Activated gamma-delta T cell treated with anti-CD3 and anti-CD28 coated beads, Interleukin-2, amount 50 U/mL, for 16 hours (primary cell): ENCODE measurements around the gene FOXO3.

Source experiments
- DNase-seq: peaks from one replicate; pipeline ENCODE4 v3.0.0-alpha.2; 2020; ENCODE audit warnings: low read depth

The FOXO3 gene

GRCh38 chr6:108597572-108598304 is 37.0 kb downstream of the FOXO3 start:
- DNase-seq, result no peak

- DNase-seq, result no peak
Observed at GRCh38 chr6:108598305-108598863, 37.7 kb downstream of the FOXO3 start.

GRCh38 chr6:108604156-108604555 is 43.4 kb downstream of the FOXO3 start:
- DNase-seq, result no peak

GRCh38 chr6:108606250-108606690 is 45.6 kb downstream of the FOXO3 start:
- no peak for DNase-seq

- DNase-seq, result no peak
Observed at GRCh38 chr6:108608453-108609275, 47.9 kb downstream of the FOXO3 start.

GRCh38 chr6:108609276-108609769 is 48.6 kb downstream of the FOXO3 start:
- DNase-seq, result no peak

GRCh38 chr6:108610270-108610839 is 49.6 kb downstream of the FOXO3 start:
- DNase-seq, result no peak

GRCh38 chr6:108610957-108611586 is 50.4 kb downstream of the FOXO3 start:
- DNase-seq, result no peak

GRCh38 chr6:108612852-108613251 is 52.1 kb downstream of the FOXO3 start:
- DNase-seq, result no peak

- no peak for DNase-seq
Observed at GRCh38 chr6:108616544-108616943, 55.8 kb downstream of the FOXO3 start.

GRCh38 chr6:108616973-108617372 is 56.3 kb downstream of the FOXO3 start:
- DNase-seq, result no peak

- DNase-seq, result no peak
Observed at GRCh38 chr6:108618623-108619152, 58.0 kb downstream of the FOXO3 start.

GRCh38 chr6:108619431-108620197 is 58.9 kb downstream of the FOXO3 start:
- DNase-seq, result no peak

- no peak for DNase-seq
Observed at GRCh38 chr6:108621117-108621516, 60.4 kb downstream of the FOXO3 start.

- no peak for DNase-seq
Observed at GRCh38 chr6:108622641-108623298, 62.1 kb downstream of the FOXO3 start.

GRCh38 chr6:108623995-108624394 is 63.3 kb downstream of the FOXO3 start:
- DNase-seq, result no peak

- DNase-seq, result no peak
Observed at GRCh38 chr6:108625581-108625980, 64.9 kb downstream of the FOXO3 start.

- no peak for DNase-seq
Observed at GRCh38 chr6:108626777-108627176, 66.1 kb downstream of the FOXO3 start.

GRCh38 chr6:108627692-108628550 is 67.2 kb downstream of the FOXO3 start:
- no peak for DNase-seq
